Activated CD8-positive, alpha-beta T cell treated with anti-CD3 and anti-CD28 coated beads for 36 hours (primary cell): ENCODE measurements around the gene ABCB6. TPM values are rescaled to one million over a fixed set of nuclear protein-coding genes. Genes with fewer than 3 reads are reported as not detected.

ENCODE experiments used
- ATAC-seq: fragments of 200-7000 bp; cut with Tn5 transposase; one replicate; pipeline ENCODE4 v1.10.0; 2021; ENCODE audit warnings: mild to moderate bottlenecking, moderate library complexity
- CTCF ChIA-PET: fragments of 350-600 bp; sonication (Branson Sonifier 250); formaldehyde crosslinking; loops from one replicate; lab custom pipeline; 2021; ENCODE audit warnings: antibody characterized with exemption; lab: Charles Lee
- POLR2A ChIA-PET: fragments of 350-600 bp; sonication (Branson Sonifier 250); formaldehyde crosslinking; loops from one replicate; lab custom pipeline; 2021; ENCODE audit warnings: antibody characterized with exemption; lab: Charles Lee
- DNase-seq: peaks from one replicate; pipeline ENCODE4 v3.0.0-alpha.2; 2020
- H3K27ac Mint-ChIP-seq: one replicate; pipeline ENCODE4 v1.8.0; 2021; ENCODE audit warnings: mild to moderate bottlenecking, mixed read lengths
- H3K27me3 Mint-ChIP-seq: one replicate; pipeline ENCODE4 v1.8.0; 2021; ENCODE audit warnings: mixed read lengths
- H3K36me3 Mint-ChIP-seq: one replicate; pipeline ENCODE4 v1.8.0; 2021; ENCODE audit warnings: low read depth, mixed read lengths
- H3K4me1 Mint-ChIP-seq: one replicate; pipeline ENCODE4 v1.8.0; 2021; ENCODE audit warnings: low read depth, mixed read lengths
- H3K4me3 Mint-ChIP-seq: one replicate; pipeline ENCODE4 v1.8.0; 2021; ENCODE audit warnings: mild to moderate bottlenecking, moderate library complexity, mixed read lengths
- H3K9me3 Mint-ChIP-seq: one replicate; pipeline ENCODE4 v1.8.0; 2021; ENCODE audit warnings: mixed read lengths
- CTCF ChIP-seq: fragments of 200-600 bp; IDR thresholded peaks from one replicate; pipeline ENCODE4 v1.8.0; 2022; ENCODE audit warnings: antibody characterized with exemption, mild to moderate bottlenecking
- intact Hi-C: fragments of 100-400 bp; cut with micrococcal nuclease; formaldehyde crosslinking; loops from one replicate; pipeline ENCODE4 v1.10.0; 2022
- total RNA-seq, 2 experiments: library from RNA; stranded (reverse); gene quantifications; one replicate each; pipeline ENCODE4 v1.2.3, GENCODE V29; 2021

The ABCB6 gene
- total RNA-seq, 2 experiments from 2014 or later: 32.3 to 35.7 TPM

DNA sequence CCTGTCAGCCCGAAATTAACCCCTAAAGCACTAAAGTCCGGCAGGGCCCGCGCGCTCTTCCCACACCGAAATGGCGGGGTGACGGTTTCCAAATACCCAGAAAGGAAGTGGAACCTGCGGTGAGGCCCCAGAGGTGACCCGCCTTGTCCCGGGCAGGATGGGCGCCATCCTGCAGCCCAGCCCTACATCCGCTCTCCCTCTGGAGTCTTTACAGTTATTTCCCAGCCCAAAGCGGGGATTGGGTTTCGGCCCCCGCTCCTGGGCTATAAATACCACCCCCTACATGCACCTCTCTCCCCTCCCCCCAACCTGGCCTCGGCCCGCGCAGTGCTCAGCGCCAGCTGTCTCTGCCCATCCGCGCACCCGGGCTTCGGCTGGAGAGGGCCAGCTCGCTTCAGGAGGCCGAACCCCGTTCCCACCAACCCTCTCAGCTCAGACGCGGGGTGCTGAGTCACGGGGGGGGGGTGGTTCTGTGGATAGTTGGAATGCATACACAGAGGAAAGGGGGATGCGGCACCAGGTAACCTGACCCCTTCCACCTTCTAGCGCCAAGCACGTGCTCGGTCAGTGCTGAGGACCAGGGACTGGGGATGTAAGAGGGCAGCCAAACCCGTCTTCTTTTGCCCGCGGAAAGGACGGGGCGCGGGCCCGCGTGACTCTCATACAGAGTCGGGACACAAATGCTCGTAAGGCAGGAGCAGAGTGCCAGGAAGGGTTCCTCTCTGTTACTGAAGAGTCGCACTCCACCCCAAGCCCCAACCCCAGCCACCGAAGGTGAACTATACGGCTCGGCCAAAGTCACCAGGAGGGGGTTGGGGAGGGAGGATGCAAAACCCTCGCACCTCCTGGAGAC lies 34.4 kb upstream of the ABCB6 start, which contains the start of gene TUBA4B:
Gene TUBA4B (plus strand): TSS at position 344 of the 853 bp plus-strand sequence. CDS start 165 bp downstream, at position 509.
- ChIA-PET CTCF (interaction anchor here (0.9 to 10.1 kb wide), 9 partner anchors 8 to 82 kb away, joined by 3 to 132 read pairs (median 6); partner anchors contain the start of gene DNAJB2), POLR2A (interaction anchor here (0.6 to 19.2 kb wide), 18 partner anchors 8 to 355 kb away, joined by 3 to 239 read pairs (median 6); partner anchors contain the start of genes ABCB6, ANKZF1, ATG9A and CNPPD1)
- no peak for TF ChIP-seq CTCF
- no peaks in the 10 kb centered on the region for H3K27me3 Mint-ChIP-seq
- DNase-seq: peak; percentile 70
- no peaks in the 10 kb centered on the region for H3K9me3 Mint-ChIP-seq
- intact Hi-C loops: no loop called here
- H3K4me1 Mint-ChIP-seq: peaks cover 54% of the 10 kb centered on the region
- peak within 1 kb of the TSS; percentile 77 for H3K4me3 Mint-ChIP-seq
- H3K27ac Mint-ChIP-seq: peak within 1 kb of the TSS; percentile 94
- ATAC-seq: peak; percentile 8
- H3K36me3 Mint-ChIP-seq: peaks cover 51% of the 10 kb centered on the region

DNA sequence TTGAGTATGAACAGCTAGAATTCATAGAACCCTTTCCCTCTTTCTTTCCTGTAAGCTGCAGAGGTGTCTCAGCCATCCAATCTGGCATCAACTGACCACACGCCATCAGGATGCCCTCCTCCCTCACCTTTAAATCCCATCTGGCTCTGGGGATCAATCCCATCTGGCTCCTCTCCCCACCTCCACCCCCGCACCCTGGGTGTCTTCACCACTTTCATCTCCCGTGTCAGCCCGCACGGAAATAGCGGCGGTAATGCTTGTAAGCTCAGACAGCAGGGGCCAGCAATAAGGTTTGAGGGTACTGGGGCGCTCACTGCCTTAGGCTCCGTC lies 33.8 kb upstream of the ABCB6 start:
- Mint-ChIP-seq H3K9me3 (no peaks in the 10 kb centered on the region), H3K4me1 (peaks cover 60% of the 10 kb centered on the region), H3K36me3 (peaks cover 56% of the 10 kb centered on the region), H3K4me3 (peak overlapping the region; percentile 77), H3K27ac (peak overlapping the region; percentile 93), H3K27me3 (no peaks in the 10 kb centered on the region)
- POLR2A ChIA-PET: interaction anchor here (0.6 to 19.2 kb wide), 14 partner anchors 7 to 149 kb away, joined by 3 to 239 read pairs (median 6); partner anchors contain the start of genes ABCB6, ANKZF1, ATG9A and DNAJB2
- ATAC-seq: peak; percentile 0
- DNase-seq: peak; percentile 69
- CTCF ChIA-PET: interaction anchor here (0.9 to 10.1 kb wide), 7 partner anchors 8 to 81 kb away, joined by 3 to 132 read pairs (median 6); partner anchors contain the start of gene DNAJB2
- intact Hi-C loops: no loop called here
- no peak for TF ChIP-seq CTCF

DNA sequence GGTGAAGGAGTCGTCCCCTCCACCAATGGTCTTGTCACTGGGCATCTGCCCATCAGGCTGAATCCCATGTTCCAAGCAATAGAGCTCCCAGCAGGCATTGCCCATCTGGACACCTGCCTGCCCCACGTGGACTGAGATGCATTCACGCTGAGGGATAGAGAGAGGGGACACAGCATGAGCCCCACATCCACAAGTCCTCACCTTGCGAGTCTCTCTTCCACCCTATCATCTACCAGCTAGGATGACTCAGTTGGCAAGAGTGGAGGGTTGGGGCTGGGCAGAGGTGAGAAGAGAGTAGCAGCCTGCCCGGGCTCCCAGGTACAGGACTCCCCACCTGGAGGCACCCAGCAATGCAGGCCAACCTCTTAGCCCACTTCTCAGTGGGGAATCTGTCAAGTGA lies 33.3 kb upstream of the ABCB6 start:
- POLR2A ChIA-PET: interaction anchor here (1.1 to 19.2 kb wide), 13 partner anchors 7 to 52 kb away, joined by 3 to 239 read pairs (median 6); partner anchors contain the start of genes ABCB6, ANKZF1, ATG9A and DNAJB2
- peak overlapping the region; percentile 77 for H3K4me3 Mint-ChIP-seq
- peaks cover 65% of the 10 kb centered on the region for H3K4me1 Mint-ChIP-seq

GRCh38 chr2:219251656-219252055 lies 32.9 kb upstream of the ABCB6 start:
- Mint-ChIP-seq H3K27ac (peak overlapping the region; percentile 93), H3K36me3 (peaks cover 64% of the 10 kb centered on the region), H3K4me3 (peak overlapping the region; percentile 77), H3K9me3 (no peaks in the 10 kb centered on the region), H3K4me1 (peaks cover 69% of the 10 kb centered on the region), H3K27me3 (no peaks in the 10 kb centered on the region)
- intact Hi-C loops: no loop called here
- ChIA-PET CTCF (interaction anchor here (1.3 to 10.1 kb wide), 7 partner anchors 9 to 81 kb away, joined by 3 to 132 read pairs (median 6); partner anchors contain the start of gene DNAJB2), POLR2A (interaction anchor here (1.1 to 19.2 kb wide), 9 partner anchors 9 to 48 kb away, joined by 3 to 239 read pairs (median 19); partner anchors contain the start of genes ABCB6, ANKZF1, ATG9A and DNAJB2)
- TF ChIP-seq CTCF: no peak
- no peak for DNase-seq
- ATAC-seq: no peak

More for the DNA sequence above, 33.3 kb upstream of the ABCB6 start:
- no peak for TF ChIP-seq CTCF
- ATAC-seq (no peak), DNase-seq (peak; percentile 55)
- Mint-ChIP-seq H3K27me3 (no peaks in the 10 kb centered on the region), H3K27ac (peak overlapping the region; percentile 93), H3K36me3 (peaks cover 59% of the 10 kb centered on the region), H3K9me3 (no peaks in the 10 kb centered on the region)
- intact Hi-C loops: no loop called here
- CTCF ChIA-PET: interaction anchor here (0.9 to 10.1 kb wide), 9 partner anchors 9 to 81 kb away, joined by 3 to 132 read pairs (median 6); partner anchors contain the start of gene DNAJB2
